Endothelial cell (in vitro differentiated cells): ENCODE measurements around the gene MRPL22. TPM values are rescaled to one million over a fixed set of nuclear protein-coding genes. Genes with fewer than 3 reads are reported as not detected.

Experiments used
- DNase-seq: peaks from one replicate; pipeline ENCODE4 v3.0.0; 2021; ENCODE audit warnings: low spot score
- H3K27ac Mint-ChIP-seq: one replicate; pipeline ENCODE4 v1.8.0; 2021; ENCODE audit warnings: mixed read lengths, inconsistent platforms; ENCODE audit not compliant: unreplicated experiment
- H3K27me3 Mint-ChIP-seq: one replicate; pipeline ENCODE4 v1.8.0; 2021; ENCODE audit warnings: mild to moderate bottlenecking, moderate library complexity, mixed read lengths, inconsistent platforms; ENCODE audit not compliant: unreplicated experiment
- H3K36me3 Mint-ChIP-seq: one replicate; pipeline ENCODE4 v1.8.0; 2021; ENCODE audit warnings: mild to moderate bottlenecking, low read depth, mixed read lengths, inconsistent platforms; ENCODE audit not compliant: unreplicated experiment
- H3K4me1 Mint-ChIP-seq: one replicate; pipeline ENCODE4 v1.8.0; 2021; ENCODE audit warnings: mild to moderate bottlenecking, mixed read lengths, inconsistent platforms; ENCODE audit not compliant: unreplicated experiment
- H3K4me3 Mint-ChIP-seq: one replicate; pipeline ENCODE4 v1.8.0; 2021; ENCODE audit warnings: mild to moderate bottlenecking, mixed read lengths, inconsistent platforms; ENCODE audit not compliant: unreplicated experiment
- H3K9me3 Mint-ChIP-seq: one replicate; pipeline ENCODE4 v1.8.0; 2021; ENCODE audit warnings: mixed read lengths, inconsistent platforms; ENCODE audit not compliant: unreplicated experiment
- total RNA-seq: library from RNA; stranded (reverse); fragmentation: NEBNext Ultra II Directional; extraction: Animal tissue kit (Norgen Biotek cat#: 25700); gene quantifications from one replicate; pipeline ENCODE4 v1.2.1, GENCODE V29; 2021; ENCODE audit not compliant: unreplicated experiment
- TF ChIP-seq, protein P1 (sequence below): fragments of 200-600 bp; sonication (generic); IDR thresholded peaks from one replicate; pipeline ENCODE4 v1.5.0; 2021; ENCODE audit warnings: antibody characterized with exemption; ENCODE audit not compliant: unreplicated experiment

MRPL22 gene
- total RNA-seq, 1 donor from 2014 or later: 63.6 TPM

DNA sequence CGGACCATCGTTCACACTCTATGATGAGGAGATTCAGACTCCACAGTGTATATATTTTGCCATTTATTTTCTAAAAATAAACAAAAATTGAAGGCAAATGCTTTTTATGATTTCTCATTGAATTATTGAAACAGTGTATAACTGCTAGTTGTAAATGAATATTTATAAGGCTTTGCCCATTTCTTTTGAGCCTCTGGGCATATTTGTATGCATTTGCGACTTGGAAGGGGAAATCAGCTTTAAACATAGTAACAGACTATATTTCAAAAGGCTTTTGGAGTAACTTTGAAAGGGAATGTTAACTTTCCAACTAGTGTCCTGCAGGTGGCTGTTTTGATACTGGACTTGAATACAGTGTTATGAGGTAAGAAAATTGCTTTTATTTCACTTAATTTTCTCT lies 26.0 kb downstream of the MRPL22 start:
- Mint-ChIP-seq H3K27ac (peak overlapping the region; percentile 95), H3K36me3 (peaks cover 29% of the 10 kb centered on the region), H3K4me1 (peaks cover 44% of the 10 kb centered on the region)

DNA sequence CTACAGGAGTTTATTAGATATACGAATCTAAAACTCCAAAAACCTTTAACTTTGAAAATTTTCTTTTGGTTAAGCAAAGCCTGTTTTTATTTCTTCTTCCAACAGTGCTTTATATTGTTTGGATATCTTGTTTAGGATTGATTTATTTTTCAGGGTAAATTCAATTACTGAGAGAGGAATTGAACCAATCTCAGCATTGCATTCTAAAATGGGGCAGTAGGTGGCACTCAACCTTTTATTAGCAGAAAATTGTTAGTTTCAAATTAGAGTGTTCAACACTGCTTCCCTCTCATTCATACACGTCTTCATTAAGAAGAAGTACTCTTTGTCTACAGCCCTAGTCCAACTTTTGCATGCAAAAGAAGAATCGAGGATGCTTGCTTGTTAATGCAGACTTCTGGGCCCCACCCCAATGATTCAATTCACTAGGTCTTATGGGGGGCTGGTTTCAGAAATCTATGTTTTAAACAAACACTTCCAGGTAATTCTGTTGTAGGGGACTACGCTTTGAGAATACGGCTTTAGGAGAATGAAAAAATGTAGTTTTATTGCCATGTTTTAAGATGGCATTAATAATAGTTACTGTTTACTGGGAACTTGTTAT lies 26.6 kb downstream of the MRPL22 start:
- H3K36me3 Mint-ChIP-seq: peaks cover 27% of the 10 kb centered on the region
- peak overlapping the region; percentile 84 for H3K4me3 Mint-ChIP-seq
- H3K27me3 Mint-ChIP-seq: peaks cover 3% of the 10 kb centered on the region
- peak; percentile 26 for DNase-seq
- H3K27ac Mint-ChIP-seq: peak overlapping the region; percentile 95
- peaks cover 44% of the 10 kb centered on the region for H3K4me1 Mint-ChIP-seq
- H3K9me3 Mint-ChIP-seq: no peaks in the 10 kb centered on the region
- TF ChIP-seq, protein P1, sequence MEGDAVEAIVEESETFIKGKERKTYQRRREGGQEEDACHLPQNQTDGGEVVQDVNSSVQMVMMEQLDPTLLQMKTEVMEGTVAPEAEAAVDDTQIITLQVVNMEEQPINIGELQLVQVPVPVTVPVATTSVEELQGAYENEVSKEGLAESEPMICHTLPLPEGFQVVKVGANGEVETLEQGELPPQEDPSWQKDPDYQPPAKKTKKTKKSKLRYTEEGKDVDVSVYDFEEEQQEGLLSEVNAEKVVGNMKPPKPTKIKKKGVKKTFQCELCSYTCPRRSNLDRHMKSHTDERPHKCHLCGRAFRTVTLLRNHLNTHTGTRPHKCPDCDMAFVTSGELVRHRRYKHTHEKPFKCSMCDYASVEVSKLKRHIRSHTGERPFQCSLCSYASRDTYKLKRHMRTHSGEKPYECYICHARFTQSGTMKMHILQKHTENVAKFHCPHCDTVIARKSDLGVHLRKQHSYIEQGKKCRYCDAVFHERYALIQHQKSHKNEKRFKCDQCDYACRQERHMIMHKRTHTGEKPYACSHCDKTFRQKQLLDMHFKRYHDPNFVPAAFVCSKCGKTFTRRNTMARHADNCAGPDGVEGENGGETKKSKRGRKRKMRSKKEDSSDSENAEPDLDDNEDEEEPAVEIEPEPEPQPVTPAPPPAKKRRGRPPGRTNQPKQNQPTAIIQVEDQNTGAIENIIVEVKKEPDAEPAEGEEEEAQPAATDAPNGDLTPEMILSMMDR: peak; percentile 71

More for the DNA sequence above, 26.0 kb downstream of the MRPL22 start:
- H3K4me3 Mint-ChIP-seq: peak overlapping the region; percentile 84
- H3K27me3 Mint-ChIP-seq: peaks cover 3% of the 10 kb centered on the region
- TF ChIP-seq, protein P1: no peak
- no peak for DNase-seq
- H3K9me3 Mint-ChIP-seq: no peaks in the 10 kb centered on the region

DNA sequence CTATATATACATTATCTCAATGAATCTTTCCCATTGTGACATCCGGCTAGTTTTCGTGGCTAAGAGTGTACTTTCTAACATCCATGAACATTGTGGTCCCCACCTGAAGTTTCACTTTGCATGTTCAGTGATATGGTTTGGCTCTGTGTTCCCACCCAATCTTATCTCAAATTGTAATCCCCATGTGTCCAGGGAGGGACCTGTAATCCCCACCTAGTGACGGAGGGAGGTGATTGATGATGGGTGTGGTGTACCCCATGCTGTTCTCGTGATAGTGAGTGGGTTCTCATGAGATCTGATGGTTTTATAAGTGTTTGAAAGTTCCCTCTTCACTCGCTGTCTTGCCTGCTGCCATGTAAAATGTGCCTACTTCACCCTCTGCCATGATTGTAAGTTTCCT lies 28.1 kb downstream of the MRPL22 start:
- TF ChIP-seq, protein P1: no peak
- DNase-seq: no peak
- H3K4me1 Mint-ChIP-seq: peaks cover 41% of the 10 kb centered on the region
- H3K27me3 Mint-ChIP-seq: no peaks in the 10 kb centered on the region
- H3K4me3 Mint-ChIP-seq: peak overlapping the region; percentile 73
- peaks cover 22% of the 10 kb centered on the region for H3K36me3 Mint-ChIP-seq
- H3K27ac Mint-ChIP-seq: no peak overlapping the region
- no peaks in the 10 kb centered on the region for H3K9me3 Mint-ChIP-seq

DNA sequence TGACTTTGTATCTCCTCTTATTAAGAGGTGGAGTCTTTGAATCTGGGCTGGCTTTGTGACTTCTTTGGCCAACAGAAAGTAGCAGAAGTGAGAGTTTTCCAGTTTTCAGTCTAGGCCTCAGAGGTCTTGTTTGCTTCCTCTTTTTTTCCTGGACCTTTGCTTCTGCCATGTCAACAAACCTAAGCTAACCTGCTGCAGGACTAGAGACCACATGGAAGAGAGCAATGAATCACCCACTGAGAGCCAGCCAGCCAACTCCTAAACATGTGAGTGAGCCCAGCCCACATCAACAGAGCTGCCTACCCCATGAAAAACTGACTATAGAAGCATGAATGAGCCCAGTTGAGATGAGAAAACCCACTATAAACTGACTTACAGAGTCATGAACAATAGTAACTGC lies 29.9 kb downstream of the MRPL22 start:
- Mint-ChIP-seq H3K4me3 (no peak overlapping the region), H3K27me3 (no peaks in the 10 kb centered on the region), H3K27ac (no peak overlapping the region), H3K4me1 (peaks cover 29% of the 10 kb centered on the region), H3K9me3 (no peaks in the 10 kb centered on the region), H3K36me3 (peaks cover 19% of the 10 kb centered on the region)
- TF ChIP-seq, protein P1: no peak
- no peak for DNase-seq

DNA sequence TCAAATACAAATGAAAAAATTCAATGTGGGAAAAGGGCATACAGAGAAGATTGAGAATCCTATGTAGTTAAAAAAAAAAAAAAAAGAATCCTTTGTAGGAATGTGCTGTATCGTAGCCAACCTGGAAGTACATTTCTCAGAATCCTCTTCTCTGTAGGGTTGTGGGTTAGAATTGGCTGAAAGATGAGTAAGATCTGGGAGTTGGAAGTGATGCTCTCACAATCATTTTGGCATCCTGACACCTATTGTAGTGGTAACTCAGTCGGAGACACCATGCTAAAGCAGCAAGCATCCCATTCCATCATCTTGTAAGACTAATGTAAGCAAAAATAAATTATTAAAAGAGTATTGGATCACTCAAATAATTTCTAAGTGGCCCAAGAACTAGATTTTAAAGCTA lies 30.6 kb downstream of the MRPL22 start:
- no peak overlapping the region for H3K27ac Mint-ChIP-seq
- no peak overlapping the region for H3K4me3 Mint-ChIP-seq
- H3K4me1 Mint-ChIP-seq: peaks cover 22% of the 10 kb centered on the region
- TF ChIP-seq, protein P1: no peak
- H3K27me3 Mint-ChIP-seq: no peaks in the 10 kb centered on the region
- DNase-seq: no peak
- H3K9me3 Mint-ChIP-seq: no peaks in the 10 kb centered on the region
- H3K36me3 Mint-ChIP-seq: peaks cover 18% of the 10 kb centered on the region
